ENCODE results near the gene PLEKHA7.

PLEKHA7 gene

GRCh38 chr11:16831316-16832192, 182.7 kb downstream of the PLEKHA7 start:
- no peak for DNase-seq

GRCh38 chr11:16827139-16827538, 187.1 kb downstream of the PLEKHA7 start:
- DNase-seq, result no peak

GRCh38 chr11:16825968-16826367, 188.2 kb downstream of the PLEKHA7 start:
- no peak for DNase-seq

- DNase-seq, result no peak
These were observed 189.1 kb downstream of the PLEKHA7 start for GRCh38 chr11:16825101-16825500.

GRCh38 chr11:16820324-16821092, 193.7 kb downstream of the PLEKHA7 start:
- DNase-seq, result peak; percentile 26

- no peak for DNase-seq
These were observed 195.9 kb downstream of the PLEKHA7 start for GRCh38 chr11:16818284-16818683.

GRCh38 chr11:16817351-16817750, 196.9 kb downstream of the PLEKHA7 start:
- DNase-seq, result no peak

- DNase-seq, result no peak
These were observed 197.6 kb downstream of the PLEKHA7 start for GRCh38 chr11:16816358-16817270.

- DNase-seq, result no peak
These were observed 199.0 kb downstream of the PLEKHA7 start for GRCh38 chr11:16815047-16815767.

- no peak for DNase-seq
These were observed 199.7 kb downstream of the PLEKHA7 start for GRCh38 chr11:16814410-16815046.

GRCh38 chr11:16813126-16813525, 201.1 kb downstream of the PLEKHA7 start:
- DNase-seq, result no peak

- no peak for DNase-seq
These were observed 201.9 kb downstream of the PLEKHA7 start for GRCh38 chr11:16812274-16812673.

GRCh38 chr11:16811136-16812020, 202.8 kb downstream of the PLEKHA7 start:
- no peak for DNase-seq

GRCh38 chr11:16809886-16810668, 204.1 kb downstream of the PLEKHA7 start:
- no peak for DNase-seq

- no peak for DNase-seq
These were observed 206.9 kb downstream of the PLEKHA7 start for GRCh38 chr11:16807306-16807705.

GRCh38 chr11:16806791-16807190, 207.4 kb downstream of the PLEKHA7 start:
- no peak for DNase-seq

GRCh38 chr11:16805938-16806337, 208.3 kb downstream of the PLEKHA7 start:
- DNase-seq, result no peak

- DNase-seq, result no peak
These were observed 209.9 kb downstream of the PLEKHA7 start for GRCh38 chr11:16804104-16804947.

Data from NCI-H1436 treated with DMSO at 0.1 percent for 48 hours (cell line).